ENCODE measurements around the gene KCTD15. TPM values are rescaled to one million over a fixed set of nuclear protein-coding genes. Genes with fewer than 3 reads are reported as not detected.
A peak's percentile ranks its signal among the peaks of the same experiment; 100 is the strongest.

The KCTD15 gene
- total RNA-seq, 1 donor from 2014 or later = 57.3 TPM

GRCh38 chr19:33777351-33777750 lies 19.3 kb upstream of the KCTD15 start:
- no peak for DNase-seq (ENCODE audit: low spot score in 2 of 2)
- no peak overlapping the region for H3K4me3 ChIP-seq
- H3K36me3 ChIP-seq = no peaks in the 10 kb centered on the region
- no peaks in the 10 kb centered on the region for H3K27me3 ChIP-seq
- intact Hi-C loops (cut with DNase I) = no loop called here
- TF ChIP-seq CTCF (IDR thresholded peaks at IDR 0.05) = no peak
- no peaks in the 10 kb centered on the region for H3K9me3 ChIP-seq
- no peak overlapping the region for H3K27ac ChIP-seq
- H3K4me1 ChIP-seq = peaks cover 10% of the 10 kb centered on the region in 2 donors

- intact Hi-C loops (cut with DNase I) = loop anchor here (1.0 to 2.0 kb wide), 5 partner anchors 17 to 367 kb away; no protein-coding TSS in a partner anchor
- Histone ChIP-seq H3K4me3 (no peak overlapping the region), H3K27me3 (no peaks in the 10 kb centered on the region), H3K9me3 (no peaks in the 10 kb centered on the region), H3K36me3 (no peaks in the 10 kb centered on the region), H3K27ac (no peak overlapping the region), H3K4me1 (peaks cover 10% of the 10 kb centered on the region in 2 donors)
- no peak for TF ChIP-seq CTCF (IDR thresholded peaks at IDR 0.05)
- no peak for DNase-seq (ENCODE audit: low spot score in 2 of 2)
Measured at GRCh38 chr19:33777753-33778088, 18.9 kb upstream of the KCTD15 start.

- no peaks in the 10 kb centered on the region for H3K9me3 ChIP-seq
- H3K27ac ChIP-seq = no peak overlapping the region
- DNase-seq (ENCODE audit: low spot score in 2 of 2) = peak in 1 of 2 donors; percentile 84
- H3K4me3 ChIP-seq = peak overlapping the region; percentile 17 to 38
- TF ChIP-seq CTCF (IDR thresholded peaks at IDR 0.05) = peak; percentile 100
- H3K4me1 ChIP-seq = peaks cover 10% of the 10 kb centered on the region in 2 donors
- no peaks in the 10 kb centered on the region for H3K36me3 ChIP-seq
- intact Hi-C loops (cut with DNase I) = loop anchor here (1.0 to 2.0 kb wide), 5 partner anchors 16 to 367 kb away; no protein-coding TSS in a partner anchor
- H3K27me3 ChIP-seq = no peaks in the 10 kb centered on the region
Measured at GRCh38 chr19:33778089-33778791, 18.4 kb upstream of the KCTD15 start.

GRCh38 chr19:33779849-33780248 lies 16.8 kb upstream of the KCTD15 start:
- H3K27ac ChIP-seq = no peak overlapping the region
- H3K36me3 ChIP-seq = no peaks in the 10 kb centered on the region
- H3K27me3 ChIP-seq = no peaks in the 10 kb centered on the region
- no peaks in the 10 kb centered on the region for H3K9me3 ChIP-seq
- DNase-seq (ENCODE audit: low spot score in 2 of 2) = no peak
- TF ChIP-seq CTCF (IDR thresholded peaks at IDR 0.05) = no peak
- intact Hi-C loops (cut with DNase I) = loop anchor here (2.0 kb wide), 2 partner anchors 89 to 365 kb away; no protein-coding TSS in a partner anchor
- H3K4me1 ChIP-seq = peaks cover 10% of the 10 kb centered on the region in 2 donors
- no peak overlapping the region for H3K4me3 ChIP-seq

GRCh38 chr19:33780251-33780650 lies 16.4 kb upstream of the KCTD15 start:
- H3K36me3 ChIP-seq = no peaks in the 10 kb centered on the region
- H3K27me3 ChIP-seq = no peaks in the 10 kb centered on the region
- peaks cover 10% of the 10 kb centered on the region in 2 donors for H3K4me1 ChIP-seq
- no peak overlapping the region for H3K27ac ChIP-seq
- TF ChIP-seq CTCF (IDR thresholded peaks at IDR 0.05) = no peak
- DNase-seq (ENCODE audit: low spot score in 2 of 2) = no peak
- no peaks in the 10 kb centered on the region for H3K9me3 ChIP-seq
- intact Hi-C loops (cut with DNase I) = no loop called here
- no peak overlapping the region for H3K4me3 ChIP-seq

Measured in ascending aorta (tissue), 2 donors.